Adipocyte (in vitro differentiated cells): ENCODE data around the gene MEI4.
A peak's percentile ranks its signal among the peaks of the same experiment; 100 is the strongest.
"Not testable (repeated sequence)": the region's sequence is repeated elsewhere in the genome, so short reads cannot be mapped to it uniquely, and the experiment has no call there.

ENCODE experiments used
- DNase-seq: peaks from one replicate; pipeline ENCODE4 v3.0.0-alpha.2; 2015; ENCODE audit warnings: low read depth
- H3K27me3 ChIP-seq: replicated peaks from 2 replicates; pipeline ENCODE4 v1.7.0; 2013; ENCODE audit warnings: mild to moderate bottlenecking, low read length, moderate library complexity; ENCODE audit not compliant: control insufficient read depth, insufficient read depth
- H3K36me3 ChIP-seq: 2 replicates; pipeline ENCODE4 v1.7.0; 2013; ENCODE audit warnings: low read length, mild to moderate bottlenecking, moderate library complexity; ENCODE audit not compliant: control insufficient read depth, insufficient read depth, severe bottlenecking
- H3K4me1 ChIP-seq: 2 replicates; pipeline ENCODE4 v1.7.0; 2013; ENCODE audit warnings: mild to moderate bottlenecking, low read length, moderate library complexity; ENCODE audit not compliant: control insufficient read depth, insufficient read depth
- H3K4me3 ChIP-seq: 2 replicates; pipeline ENCODE4 v1.7.0; 2013; ENCODE audit warnings: mild to moderate bottlenecking, low read length, moderate library complexity
- H3K9ac ChIP-seq: 2 replicates; pipeline ENCODE4 v1.7.0; 2013; ENCODE audit warnings: mild to moderate bottlenecking, low read length, moderate library complexity
- H3K9me3 ChIP-seq: 2 replicates; pipeline ENCODE4 v1.7.0; 2013; ENCODE audit warnings: mild to moderate bottlenecking, low read length, moderate library complexity; ENCODE audit not compliant: control insufficient read depth

Gene MEI4

GRCh38 chr6:77638129-77638830 lies 14.6 kb upstream of the MEI4 start:
- H3K36me3 ChIP-seq: no peaks in the 10 kb centered on the region
- no peak overlapping the region for H3K9ac ChIP-seq
- H3K9me3 ChIP-seq: no peaks in the 10 kb centered on the region
- H3K27me3 ChIP-seq: no peaks in the 10 kb centered on the region
- no peak for DNase-seq
- H3K4me3 ChIP-seq: no peak overlapping the region
- no peaks in the 10 kb centered on the region for H3K4me1 ChIP-seq

GRCh38 chr6:77644102-77644705 lies 8.6 kb upstream of the MEI4 start:
- Histone ChIP-seq H3K36me3 (no peaks in the 10 kb centered on the region), H3K4me3 (no peak overlapping the region), H3K9me3 (no peaks in the 10 kb centered on the region), H3K9ac (no peak overlapping the region), H3K27me3 (no peaks in the 10 kb centered on the region), H3K4me1 (no peaks in the 10 kb centered on the region)
- no peak for DNase-seq

GRCh38 chr6:77650098-77650663 lies 2.7 kb upstream of the MEI4 start:
- H3K9me3 ChIP-seq: no peaks in the 10 kb centered on the region
- DNase-seq: no peak
- H3K4me1 ChIP-seq: no peaks in the 10 kb centered on the region
- no peak overlapping the region for H3K9ac ChIP-seq
- no peaks in the 10 kb centered on the region for H3K27me3 ChIP-seq
- H3K4me3 ChIP-seq: no peak overlapping the region
- no peaks in the 10 kb centered on the region for H3K36me3 ChIP-seq

GRCh38 chr6:77653816-77654215 lies 977 bp downstream of the MEI4 start:
- Histone ChIP-seq H3K4me3 (no peak overlapping the region), H3K9ac (no peak overlapping the region), H3K4me1 (no peaks in the 10 kb centered on the region), H3K9me3 (no peaks in the 10 kb centered on the region), H3K36me3 (no peaks in the 10 kb centered on the region), H3K27me3 (no peaks in the 10 kb centered on the region)
- no peak for DNase-seq

- H3K9me3 ChIP-seq, H3K9ac ChIP-seq, H3K4me1 ChIP-seq, H3K36me3 ChIP-seq, H3K27me3 ChIP-seq, DNase-seq, H3K4me3 ChIP-seq: not testable (repeated sequence)
These were observed 2.2 kb downstream of the MEI4 start for GRCh38 chr6:77655035-77655434.

- H3K27me3 ChIP-seq: no peaks in the 10 kb centered on the region
- H3K9ac ChIP-seq: no peak overlapping the region
- no peaks in the 10 kb centered on the region for H3K36me3 ChIP-seq
- no peak for DNase-seq
- no peaks in the 10 kb centered on the region for H3K4me1 ChIP-seq
- no peaks in the 10 kb centered on the region for H3K9me3 ChIP-seq
- H3K4me3 ChIP-seq: no peak overlapping the region
These were observed 4.3 kb downstream of the MEI4 start for GRCh38 chr6:77656999-77657764.

- Histone ChIP-seq H3K9ac (no peak overlapping the region), H3K9me3 (no peaks in the 10 kb centered on the region), H3K4me1 (no peaks in the 10 kb centered on the region), H3K4me3 (no peak overlapping the region), H3K36me3 (no peaks in the 10 kb centered on the region), H3K27me3 (no peaks in the 10 kb centered on the region)
- DNase-seq: no peak
These were observed 13.5 kb downstream of the MEI4 start for GRCh38 chr6:77666340-77666739.

- Histone ChIP-seq H3K4me1 (no peaks in the 10 kb centered on the region), H3K9ac (no peak overlapping the region), H3K27me3 (no peaks in the 10 kb centered on the region), H3K36me3 (no peaks in the 10 kb centered on the region), H3K9me3 (no peaks in the 10 kb centered on the region), H3K4me3 (no peak overlapping the region)
- DNase-seq: no peak
These were observed 14.0 kb downstream of the MEI4 start for GRCh38 chr6:77666846-77667245.

GRCh38 chr6:77669913-77670312 lies 17.1 kb downstream of the MEI4 start:
- no peak for DNase-seq
- Histone ChIP-seq H3K4me1 (no peaks in the 10 kb centered on the region), H3K9ac (no peak overlapping the region), H3K4me3 (no peak overlapping the region), H3K9me3 (no peaks in the 10 kb centered on the region), H3K36me3 (no peaks in the 10 kb centered on the region), H3K27me3 (no peaks in the 10 kb centered on the region)

- no peak for DNase-seq
- no peaks in the 10 kb centered on the region for H3K27me3 ChIP-seq
- no peaks in the 10 kb centered on the region for H3K36me3 ChIP-seq
- H3K9me3 ChIP-seq: no peaks in the 10 kb centered on the region
- no peak overlapping the region for H3K4me3 ChIP-seq
- H3K4me1 ChIP-seq: no peaks in the 10 kb centered on the region
- no peak overlapping the region for H3K9ac ChIP-seq
These were observed 21.4 kb downstream of the MEI4 start for GRCh38 chr6:77674211-77674610.

- DNase-seq: peak; percentile 3
- Histone ChIP-seq H3K9me3 (no peaks in the 10 kb centered on the region), H3K36me3 (no peaks in the 10 kb centered on the region)
These were observed 25.2 kb downstream of the MEI4 start for GRCh38 chr6:77678048-77678447.

More at GRCh38 chr6:77678048-77678447, 25.2 kb downstream of the MEI4 start:
- Histone ChIP-seq H3K27me3 (no peaks in the 10 kb centered on the region), H3K9ac (no peak overlapping the region), H3K4me1 (no peaks in the 10 kb centered on the region), H3K4me3 (no peak overlapping the region)
